ENCODE measurements around the gene DDX3X.
"Not testable (repeated sequence)": the region's sequence is repeated elsewhere in the genome, so short reads cannot be mapped to it uniquely, and the experiment has no call there.

DDX3X gene

DNA sequence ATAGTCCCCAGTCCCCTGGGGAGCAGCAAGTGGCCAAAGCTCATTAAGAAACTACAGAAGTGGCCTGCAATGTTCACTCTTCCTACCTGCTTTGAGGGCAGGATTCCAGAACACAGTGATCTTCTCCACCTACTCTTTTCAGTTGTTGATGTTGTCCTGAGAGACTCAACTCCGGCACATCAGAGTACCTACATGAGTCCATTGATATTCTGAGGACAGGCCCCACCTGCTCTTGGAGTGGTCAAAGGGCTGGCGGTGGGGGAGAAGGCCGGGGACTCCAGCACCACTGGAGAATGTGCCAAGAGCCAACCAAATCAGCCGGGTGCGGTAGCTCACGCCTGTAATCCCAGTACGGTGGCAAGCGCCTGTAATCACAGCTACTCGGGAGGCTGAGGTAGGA lies 29.8 kb upstream of the DDX3X start:
- no peaks in the 10 kb centered on the region for H3K27me3 ChIP-seq (ENCODE audit: control insufficient read depth, insufficient read depth, low read length, poor library complexity, severe bottlenecking)
- H3K4me1 ChIP-seq (ENCODE audit: control insufficient read depth, insufficient read depth, low read length), result no peaks in the 10 kb centered on the region
- 57 to 67% methylated on average over 9 of the region's 9 CpGs for WGBS, 2 experiments
- H3K4me3 ChIP-seq (ENCODE audit: insufficient read depth, low read depth, low read length), result no peak overlapping the region
- H3K27ac ChIP-seq (ENCODE audit: insufficient read depth, low read depth, low read length, poor library complexity, severe bottlenecking), result no peak overlapping the region
- H3K36me3 ChIP-seq (ENCODE audit: control insufficient read depth, insufficient read depth, low read length), result no peaks in the 10 kb centered on the region
- H3K9me3 ChIP-seq (ENCODE audit: control insufficient read depth, low read length), result no peaks in the 10 kb centered on the region

DNA sequence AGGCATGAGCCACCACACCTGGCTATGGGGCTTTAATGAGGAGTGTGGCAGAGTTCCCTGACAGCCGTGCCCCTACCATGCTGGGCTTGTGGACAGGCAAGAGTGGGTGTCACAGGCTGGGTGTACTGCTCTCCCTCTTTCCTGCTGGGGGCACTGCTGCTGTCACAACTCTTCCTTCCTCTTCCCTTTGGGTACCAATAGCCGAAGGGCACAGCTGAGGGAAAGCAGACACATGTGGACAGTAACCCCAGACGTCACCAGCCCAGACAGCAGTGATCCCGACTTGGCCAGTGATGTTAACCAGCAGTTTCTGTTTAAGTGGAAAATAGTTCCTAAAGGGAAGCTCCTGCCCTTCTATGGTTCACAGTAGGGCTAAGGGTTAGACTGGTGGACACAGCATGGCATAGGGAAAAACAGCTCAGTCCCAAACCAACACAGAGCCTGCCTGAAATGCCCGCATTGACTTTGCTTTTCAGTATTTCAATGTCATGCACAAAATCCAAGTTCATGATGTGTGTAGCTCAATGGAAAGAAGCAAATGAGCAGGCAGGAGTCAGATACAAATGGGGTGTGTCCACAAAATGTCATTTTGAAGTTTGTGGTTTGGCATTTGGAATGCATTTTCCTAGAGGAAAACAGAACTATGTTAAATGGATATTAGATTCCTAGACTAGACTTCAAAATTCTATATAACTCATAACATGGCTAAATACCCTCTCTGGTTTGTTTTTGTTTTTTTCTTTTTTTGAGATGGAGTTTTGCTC lies 24.9 kb upstream of the DDX3X start:
- no peaks in the 10 kb centered on the region for H3K9me3 ChIP-seq (ENCODE audit: control insufficient read depth, low read length)
- H3K36me3 ChIP-seq (ENCODE audit: control insufficient read depth, insufficient read depth, low read length), result no peaks in the 10 kb centered on the region
- WGBS, 2 experiments, result 83 to 89% methylated on average over 4 to 5 of the region's 5 CpGs
- H3K27me3 ChIP-seq (ENCODE audit: control insufficient read depth, insufficient read depth, low read length, poor library complexity, severe bottlenecking), result no peaks in the 10 kb centered on the region
- no peak overlapping the region for H3K4me3 ChIP-seq (ENCODE audit: insufficient read depth, low read depth, low read length)
- H3K4me1 ChIP-seq (ENCODE audit: control insufficient read depth, insufficient read depth, low read length), result no peaks in the 10 kb centered on the region
- no peak overlapping the region for H3K27ac ChIP-seq (ENCODE audit: insufficient read depth, low read depth, low read length, poor library complexity, severe bottlenecking)

DNA sequence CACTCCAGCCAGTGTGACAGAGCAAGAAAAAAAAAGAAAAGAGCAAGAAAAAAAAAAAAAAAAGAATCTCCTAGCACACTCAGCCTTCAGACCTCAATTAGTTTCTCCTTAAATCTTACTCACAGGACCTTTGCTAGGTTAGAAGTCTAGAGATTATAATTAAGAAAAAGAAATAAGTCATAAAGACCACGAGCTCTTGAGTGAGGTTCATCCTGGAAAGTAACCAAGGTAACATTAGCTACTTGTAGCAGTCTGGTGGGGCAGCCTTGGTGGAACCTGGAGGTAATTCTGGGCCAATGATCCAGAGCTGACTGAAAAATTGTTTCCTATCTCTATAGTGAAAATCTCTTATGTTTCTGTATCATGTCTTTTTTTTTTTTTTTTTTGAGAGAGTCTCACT lies 21.2 kb upstream of the DDX3X start:
- no peak overlapping the region for H3K4me3 ChIP-seq (ENCODE audit: insufficient read depth, low read depth, low read length)
- H3K27ac ChIP-seq (ENCODE audit: insufficient read depth, low read depth, low read length, poor library complexity, severe bottlenecking), result no peak overlapping the region
- WGBS, 2 experiments, result 93 to 100% methylated on average over 1 of the region's 1 CpG
- no peaks in the 10 kb centered on the region for H3K36me3 ChIP-seq (ENCODE audit: control insufficient read depth, insufficient read depth, low read length)
- no peaks in the 10 kb centered on the region for H3K27me3 ChIP-seq (ENCODE audit: control insufficient read depth, insufficient read depth, low read length, poor library complexity, severe bottlenecking)
- no peaks in the 10 kb centered on the region for H3K4me1 ChIP-seq (ENCODE audit: control insufficient read depth, insufficient read depth, low read length)
- H3K9me3 ChIP-seq (ENCODE audit: control insufficient read depth, low read length), result no peaks in the 10 kb centered on the region

DNA sequence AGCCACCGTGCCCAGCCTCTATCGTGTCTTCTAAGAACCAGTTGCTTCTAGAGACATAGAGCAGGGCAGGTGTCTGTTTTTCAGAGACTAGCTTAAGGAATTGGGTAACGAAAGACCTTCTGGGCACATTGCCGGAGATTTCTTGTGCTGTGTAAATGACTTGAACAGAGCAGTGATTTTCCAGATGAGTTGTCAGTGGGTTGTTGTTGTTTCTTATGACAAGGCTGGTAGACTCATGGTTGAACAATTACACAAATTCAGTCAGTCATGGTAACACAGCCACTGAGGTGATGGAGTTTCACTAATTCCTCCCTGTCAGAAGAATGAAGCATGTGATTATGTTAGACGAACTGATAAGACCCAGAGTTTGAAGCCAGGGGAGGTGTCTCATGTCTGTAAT lies 20.5 kb upstream of the DDX3X start:
- Histone ChIP-seq H3K27ac (ENCODE audit: insufficient read depth, low read depth, low read length, poor library complexity, severe bottlenecking) (no peak overlapping the region), H3K4me3 (ENCODE audit: insufficient read depth, low read depth, low read length) (no peak overlapping the region), H3K27me3 (ENCODE audit: control insufficient read depth, insufficient read depth, low read length, poor library complexity, severe bottlenecking) (no peaks in the 10 kb centered on the region), H3K9me3 (ENCODE audit: control insufficient read depth, low read length) (no peaks in the 10 kb centered on the region), H3K36me3 (ENCODE audit: control insufficient read depth, insufficient read depth, low read length) (no peaks in the 10 kb centered on the region), H3K4me1 (ENCODE audit: control insufficient read depth, insufficient read depth, low read length) (no peaks in the 10 kb centered on the region)
- 95 to 97% methylated on average over 5 of the region's 5 CpGs for WGBS, 2 experiments

DNA sequence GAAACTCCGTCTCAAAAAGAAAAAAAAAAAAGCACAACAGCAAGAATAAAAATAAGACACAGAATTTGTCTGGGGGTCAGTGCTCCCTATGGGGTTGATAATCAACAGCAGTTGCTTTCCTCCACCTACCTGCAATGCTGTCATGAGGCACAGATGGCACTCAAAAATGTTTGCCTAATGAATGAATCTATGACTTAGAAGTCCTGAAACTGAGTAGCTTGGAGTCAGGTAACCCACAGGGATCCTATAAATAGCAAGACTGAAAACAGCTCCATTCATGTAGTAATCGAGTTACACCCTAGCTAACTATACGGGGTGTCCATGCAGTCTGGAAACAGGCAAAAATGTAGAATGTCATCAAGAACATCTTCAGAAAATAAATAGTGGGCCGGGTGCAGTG lies 19.8 kb upstream of the DDX3X start:
- Histone ChIP-seq H3K9me3 (ENCODE audit: control insufficient read depth, low read length) (no peaks in the 10 kb centered on the region), H3K27me3 (ENCODE audit: control insufficient read depth, insufficient read depth, low read length, poor library complexity, severe bottlenecking) (no peaks in the 10 kb centered on the region), H3K36me3 (ENCODE audit: control insufficient read depth, insufficient read depth, low read length) (no peaks in the 10 kb centered on the region), H3K27ac (ENCODE audit: insufficient read depth, low read depth, low read length, poor library complexity, severe bottlenecking) (no peak overlapping the region), H3K4me1 (ENCODE audit: control insufficient read depth, insufficient read depth, low read length) (no peaks in the 10 kb centered on the region), H3K4me3 (ENCODE audit: insufficient read depth, low read depth, low read length) (no peak overlapping the region)
- 92 to 94% methylated on average over 3 to 4 of the region's 4 CpGs for WGBS, 2 experiments

DNA sequence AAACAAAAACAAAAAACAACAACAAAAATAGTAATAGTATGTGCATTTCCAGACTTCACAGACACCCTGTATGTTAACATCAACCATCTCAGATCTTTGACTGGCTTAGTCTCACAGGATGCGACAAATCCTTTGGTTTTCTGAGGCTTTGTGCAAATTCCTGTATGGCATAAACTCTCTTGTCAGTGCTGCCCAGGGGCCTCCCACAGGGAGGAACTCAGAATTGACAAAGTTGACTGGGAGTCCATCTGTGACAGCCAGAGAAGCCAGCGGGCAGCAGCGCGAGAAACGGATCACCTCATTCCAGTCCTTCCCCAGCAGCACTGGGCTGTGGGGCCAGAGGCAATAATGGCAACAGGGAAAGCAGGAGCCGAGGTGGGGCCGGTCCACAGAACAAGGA lies 19.1 kb upstream of the DDX3X start:
- H3K4me3 ChIP-seq (ENCODE audit: insufficient read depth, low read depth, low read length), result no peak overlapping the region
- 71 to 73% methylated on average over 7 of the region's 7 CpGs for WGBS, 2 experiments
- H3K27ac ChIP-seq (ENCODE audit: insufficient read depth, low read depth, low read length, poor library complexity, severe bottlenecking), result no peak overlapping the region
- H3K36me3 ChIP-seq (ENCODE audit: control insufficient read depth, insufficient read depth, low read length), result no peaks in the 10 kb centered on the region
- no peaks in the 10 kb centered on the region for H3K9me3 ChIP-seq (ENCODE audit: control insufficient read depth, low read length)
- H3K27me3 ChIP-seq (ENCODE audit: control insufficient read depth, insufficient read depth, low read length, poor library complexity, severe bottlenecking), result no peaks in the 10 kb centered on the region
- H3K4me1 ChIP-seq (ENCODE audit: control insufficient read depth, insufficient read depth, low read length), result no peaks in the 10 kb centered on the region

DNA sequence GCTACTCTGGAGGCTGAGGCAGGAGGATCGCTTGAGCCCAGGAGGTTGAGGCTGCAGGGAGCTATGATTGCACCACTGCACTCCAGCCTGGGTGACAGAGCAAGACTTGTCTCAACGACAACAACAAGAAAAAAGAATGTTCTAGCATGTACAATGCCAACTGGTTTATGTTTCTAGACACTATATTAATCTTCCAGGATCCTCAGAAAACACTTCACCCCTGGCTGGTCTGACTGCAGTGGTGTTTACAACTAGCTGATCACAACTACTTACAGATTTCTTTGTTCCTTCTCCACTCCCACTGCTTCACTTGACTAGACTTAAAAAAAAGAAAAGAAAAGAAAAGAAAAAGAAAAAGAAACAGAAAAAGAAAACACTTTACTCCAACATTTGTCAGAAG lies 17.7 kb upstream of the DDX3X start:
- H3K27me3 ChIP-seq (ENCODE audit: control insufficient read depth, insufficient read depth, low read length, poor library complexity, severe bottlenecking); H3K9me3 ChIP-seq (ENCODE audit: control insufficient read depth, low read length); H3K4me3 ChIP-seq (ENCODE audit: insufficient read depth, low read depth, low read length); H3K4me1 ChIP-seq (ENCODE audit: control insufficient read depth, insufficient read depth, low read length); H3K36me3 ChIP-seq (ENCODE audit: control insufficient read depth, insufficient read depth, low read length); H3K27ac ChIP-seq (ENCODE audit: insufficient read depth, low read depth, low read length, poor library complexity, severe bottlenecking): not testable (repeated sequence)
- 91 to 93% methylated on average over 2 of the region's 2 CpGs for WGBS, 2 experiments

DNA sequence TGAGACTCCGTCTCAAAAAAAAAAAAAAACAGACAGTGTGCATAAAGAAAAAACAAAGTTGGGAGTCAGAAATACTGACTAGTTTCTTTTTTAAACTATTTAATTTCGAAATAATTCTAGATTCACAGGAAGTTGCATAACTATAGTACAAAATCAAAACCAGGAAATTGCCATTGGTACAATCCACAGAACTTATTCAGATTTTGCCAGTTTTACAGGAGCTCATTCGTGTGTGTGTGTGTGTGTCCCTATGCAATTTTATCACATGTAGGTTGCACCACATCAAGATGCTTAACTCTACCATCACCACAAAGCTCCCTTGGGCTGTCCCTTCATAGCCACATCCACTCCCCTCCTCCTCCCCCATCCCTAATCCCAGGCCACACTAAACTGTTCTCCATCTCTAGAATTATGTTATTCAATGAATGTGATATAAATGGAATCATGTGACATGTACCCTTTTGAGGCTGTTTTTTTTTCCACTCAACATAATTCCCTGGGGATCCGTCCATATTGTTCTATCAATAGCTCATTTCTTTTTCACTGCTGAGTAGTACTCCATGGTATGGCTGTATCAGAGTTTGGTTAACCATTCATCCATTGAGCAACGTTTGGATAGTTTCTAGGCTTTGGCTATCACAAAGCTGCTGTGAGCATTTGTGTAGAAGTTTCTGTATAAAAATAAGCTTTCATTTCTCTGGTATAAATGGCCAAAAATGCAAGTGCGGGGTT lies 16.3 kb upstream of the DDX3X start:
- H3K9me3 ChIP-seq (ENCODE audit: control insufficient read depth, low read length), result no peaks in the 10 kb centered on the region
- no peak overlapping the region for H3K4me3 ChIP-seq (ENCODE audit: insufficient read depth, low read depth, low read length)
- H3K4me1 ChIP-seq (ENCODE audit: control insufficient read depth, insufficient read depth, low read length), result no peaks in the 10 kb centered on the region
- no peaks in the 10 kb centered on the region for H3K36me3 ChIP-seq (ENCODE audit: control insufficient read depth, insufficient read depth, low read length)
- H3K27me3 ChIP-seq (ENCODE audit: control insufficient read depth, insufficient read depth, low read length, poor library complexity, severe bottlenecking), result no peaks in the 10 kb centered on the region
- WGBS, 2 experiments, result 93 to 96% methylated on average over 3 to 6 of the region's 6 CpGs
- no peak overlapping the region for H3K27ac ChIP-seq (ENCODE audit: insufficient read depth, low read depth, low read length, poor library complexity, severe bottlenecking)

DNA sequence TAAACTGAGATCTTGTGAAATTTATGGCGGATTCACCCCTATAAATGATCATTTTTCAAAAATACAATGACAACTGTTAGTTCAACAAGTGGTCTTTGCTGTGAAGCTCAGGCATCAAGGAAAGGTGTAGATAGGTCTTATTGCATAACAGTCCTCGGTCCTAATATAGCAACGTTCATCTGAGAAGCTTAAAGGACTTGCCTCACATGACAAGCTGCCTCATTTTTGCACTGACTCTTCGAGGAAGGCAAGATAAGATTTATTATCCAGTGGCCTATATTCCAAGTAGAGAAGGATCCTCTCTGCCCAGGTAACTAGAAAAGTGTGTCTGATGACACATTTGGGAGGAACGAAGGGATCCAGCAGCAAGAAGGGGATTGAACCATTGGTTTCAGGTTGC lies 13.6 kb upstream of the DDX3X start:
- no peaks in the 10 kb centered on the region for H3K9me3 ChIP-seq (ENCODE audit: control insufficient read depth, low read length)
- no peaks in the 10 kb centered on the region for H3K27me3 ChIP-seq (ENCODE audit: control insufficient read depth, insufficient read depth, low read length, poor library complexity, severe bottlenecking)
- WGBS, 2 experiments, result 93 to 97% methylated on average over 4 to 5 of the region's 5 CpGs
- H3K4me3 ChIP-seq (ENCODE audit: insufficient read depth, low read depth, low read length), result no peak overlapping the region
- H3K27ac ChIP-seq (ENCODE audit: insufficient read depth, low read depth, low read length, poor library complexity, severe bottlenecking), result no peak overlapping the region
- H3K36me3 ChIP-seq (ENCODE audit: control insufficient read depth, insufficient read depth, low read length), result no peaks in the 10 kb centered on the region
- no peaks in the 10 kb centered on the region for H3K4me1 ChIP-seq (ENCODE audit: control insufficient read depth, insufficient read depth, low read length)

DNA sequence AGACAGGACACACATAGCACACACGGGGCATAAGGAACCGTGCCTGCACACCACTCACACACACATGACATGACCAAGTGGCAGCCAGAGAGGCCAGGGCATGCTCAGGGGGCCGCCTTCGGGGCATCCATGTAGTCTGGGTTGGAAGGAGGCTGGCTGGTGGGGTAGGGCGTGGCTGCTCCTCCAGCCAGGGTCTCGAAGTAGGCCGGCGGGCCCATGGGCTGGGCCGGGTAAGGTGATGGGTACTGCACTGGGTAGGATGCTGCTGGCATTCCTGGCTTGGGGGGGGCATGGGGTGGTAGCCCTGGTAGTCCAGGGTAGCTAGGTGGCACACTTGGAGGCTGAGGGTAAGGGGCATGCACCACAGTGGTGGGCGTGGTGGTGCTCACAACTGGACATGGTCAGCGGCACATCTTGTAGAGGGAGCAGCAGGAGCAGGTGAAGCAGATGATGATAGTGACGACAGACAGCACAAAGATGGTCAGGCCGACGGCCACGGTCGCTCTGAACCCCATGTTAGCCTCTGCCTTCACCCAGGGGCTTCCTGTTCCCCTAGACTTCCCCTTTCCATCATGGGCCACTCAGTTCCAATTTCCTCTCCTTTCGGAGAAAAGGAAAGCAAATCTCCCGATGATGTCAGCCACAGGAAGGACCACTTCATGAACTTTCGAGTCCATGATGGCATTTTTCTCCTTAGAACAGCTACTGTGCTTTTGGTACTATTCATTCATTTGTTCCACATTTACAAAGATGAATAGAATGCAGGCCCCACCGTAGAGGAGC lies 10.9 kb upstream of the DDX3X start:
- Histone ChIP-seq H3K27ac (ENCODE audit: insufficient read depth, low read depth, low read length, poor library complexity, severe bottlenecking) (no peak overlapping the region), H3K4me1 (ENCODE audit: control insufficient read depth, insufficient read depth, low read length) (no peaks in the 10 kb centered on the region), H3K27me3 (ENCODE audit: control insufficient read depth, insufficient read depth, low read length, poor library complexity, severe bottlenecking) (no peaks in the 10 kb centered on the region), H3K4me3 (ENCODE audit: insufficient read depth, low read depth, low read length) (no peak overlapping the region), H3K36me3 (ENCODE audit: control insufficient read depth, insufficient read depth, low read length) (no peaks in the 10 kb centered on the region), H3K9me3 (ENCODE audit: control insufficient read depth, low read length) (no peaks in the 10 kb centered on the region)
- 94 to 96% methylated on average over 20 of the region's 20 CpGs for WGBS, 2 experiments

All from ectodermal cell (in vitro differentiated cells).